ENCODE results near the gene CIT. TPM values are rescaled to one million over a fixed set of nuclear protein-coding genes. Genes with fewer than 3 reads are reported as not detected.
A peak's percentile ranks its signal among the peaks of the same experiment; 100 is the strongest.

The CIT gene
- polyA plus RNA-seq, 3 donors, result 0.03 TPM; not detected in 2

DNA sequence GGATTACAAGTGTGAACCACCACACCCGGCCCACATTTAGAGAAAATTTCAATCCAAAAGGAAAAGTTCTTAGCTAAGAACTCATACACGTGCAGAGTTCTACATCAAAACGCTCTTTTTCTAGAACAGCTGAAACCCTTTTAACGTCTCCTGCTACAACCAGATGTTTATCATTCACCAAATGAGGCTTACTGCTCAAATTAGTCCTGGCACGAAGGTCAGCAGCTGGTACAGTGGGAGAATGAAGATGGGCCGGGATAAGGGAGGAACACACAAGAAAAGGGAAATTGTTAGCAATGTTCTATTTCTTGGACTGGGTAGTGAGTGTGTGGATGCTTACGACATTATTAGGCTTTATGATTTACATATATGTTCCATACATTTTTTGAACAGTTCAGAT is 171.9 kb downstream of the CIT start:
- Histone ChIP-seq H3K79me2 (ENCODE audit: insufficient read depth, low read length) (no peaks in the 10 kb centered on the region), H3K4me3 (replicated peaks in 1 of 3; ENCODE audit: low read depth in 2 of 3, low read length in 3 of 3) (no peak overlapping the region), H3K4me1 (ENCODE audit: control insufficient read depth in 1 of 2, insufficient read depth in 2 of 2, low read length in 2 of 2) (no peaks in the 10 kb centered on the region), H3K9ac (ENCODE audit: insufficient read depth, low read length, poor library complexity, severe bottlenecking) (no peak overlapping the region), H3K36me3 (replicated peaks in 1 of 2; ENCODE audit: control insufficient read depth in 1 of 2, insufficient read depth in 2 of 2, low read length in 2 of 2) (peaks cover 30 to 82% of the 10 kb centered on the region in 2 donors), H2AFZ (ENCODE audit: insufficient read depth, low read depth, low read length, poor library complexity, severe bottlenecking) (no peak overlapping the region), H3K27ac (ENCODE audit: low read depth in 1 of 2, low read length in 2 of 2) (no peak overlapping the region), H3K4me2 (replicated peaks; ENCODE audit: extremely low read depth, low read length, poor library complexity, severe bottlenecking) (no peak overlapping the region), H4K20me1 (ENCODE audit: insufficient read depth, low read length) (no peaks in the 10 kb centered on the region), H3K27me3 (ENCODE audit: control insufficient read depth in 2 of 2, insufficient read depth in 2 of 2, low read length in 2 of 2) (no peaks in the 10 kb centered on the region), H3K9me3 (replicated peaks in 1 of 2; ENCODE audit: control insufficient read depth in 1 of 2, insufficient read depth in 1 of 2, low read length in 2 of 2) (no peaks in the 10 kb centered on the region)
- Mint-ChIP-seq H3K36me3 (peaks cover 65 to 91% of the 10 kb centered on the region in 2 donors), H3K4me1 (no peaks in the 10 kb centered on the region), H3K27ac (no peak overlapping the region), H3K27me3 (ENCODE audit: low read depth in 3 of 3) (peaks cover 0 to 3% (median 0%) of the 10 kb centered on the region in 3 donors), H3K4me3 (no peak overlapping the region), H3K9me3 (no peaks in the 10 kb centered on the region)
- DNase-seq, result no peak
- TF ChIP-seq, protein P1, sequence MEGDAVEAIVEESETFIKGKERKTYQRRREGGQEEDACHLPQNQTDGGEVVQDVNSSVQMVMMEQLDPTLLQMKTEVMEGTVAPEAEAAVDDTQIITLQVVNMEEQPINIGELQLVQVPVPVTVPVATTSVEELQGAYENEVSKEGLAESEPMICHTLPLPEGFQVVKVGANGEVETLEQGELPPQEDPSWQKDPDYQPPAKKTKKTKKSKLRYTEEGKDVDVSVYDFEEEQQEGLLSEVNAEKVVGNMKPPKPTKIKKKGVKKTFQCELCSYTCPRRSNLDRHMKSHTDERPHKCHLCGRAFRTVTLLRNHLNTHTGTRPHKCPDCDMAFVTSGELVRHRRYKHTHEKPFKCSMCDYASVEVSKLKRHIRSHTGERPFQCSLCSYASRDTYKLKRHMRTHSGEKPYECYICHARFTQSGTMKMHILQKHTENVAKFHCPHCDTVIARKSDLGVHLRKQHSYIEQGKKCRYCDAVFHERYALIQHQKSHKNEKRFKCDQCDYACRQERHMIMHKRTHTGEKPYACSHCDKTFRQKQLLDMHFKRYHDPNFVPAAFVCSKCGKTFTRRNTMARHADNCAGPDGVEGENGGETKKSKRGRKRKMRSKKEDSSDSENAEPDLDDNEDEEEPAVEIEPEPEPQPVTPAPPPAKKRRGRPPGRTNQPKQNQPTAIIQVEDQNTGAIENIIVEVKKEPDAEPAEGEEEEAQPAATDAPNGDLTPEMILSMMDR (IDR thresholded peaks at IDR 0.05), result no peak
- WGBS (ENCODE audit: insufficient coverage), result 100% methylated on average over 3 of the region's 7 CpGs
- intact Hi-C loops (cut with micrococcal nuclease), result no loop called here

DNA sequence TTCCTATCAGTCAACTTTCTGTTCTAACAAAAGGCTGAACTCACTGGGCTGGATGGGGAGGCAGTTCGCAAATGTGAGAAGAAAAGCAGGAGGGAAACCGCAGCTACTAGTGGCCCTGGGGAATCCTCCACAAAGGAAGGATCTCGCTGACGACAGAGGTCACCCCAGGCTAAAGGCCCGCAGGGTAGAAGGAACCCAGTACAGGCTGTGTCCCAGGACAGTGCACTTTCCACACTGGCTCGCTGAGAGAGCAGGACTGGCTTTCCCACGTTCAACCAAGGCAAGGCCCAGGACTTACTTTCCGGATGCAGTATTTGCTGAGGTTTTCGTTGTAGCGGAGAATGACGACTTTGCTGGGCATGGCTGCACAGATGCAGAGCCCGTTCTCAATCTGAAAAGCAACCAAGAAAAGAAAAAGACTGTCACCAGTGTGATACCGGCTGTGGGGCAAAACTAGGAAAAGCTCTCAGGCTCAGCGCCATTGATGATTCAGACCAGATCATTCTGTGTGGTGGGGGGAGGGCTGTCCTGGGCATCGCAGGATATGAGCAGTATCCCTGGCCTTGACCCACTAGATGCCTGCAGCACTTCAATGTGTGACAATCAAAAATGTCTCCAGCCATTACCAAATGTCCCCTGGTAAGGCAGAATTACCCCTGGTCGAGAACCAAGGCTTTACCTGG is 172.9 kb downstream of the CIT start:
- no peak overlapping the region for H3K4me3 Mint-ChIP-seq
- H3K36me3 Mint-ChIP-seq, result peaks cover 59 to 88% of the 10 kb centered on the region in 2 donors
- no peak for DNase-seq
- 96% methylated on average over 13 of the region's 16 CpGs for WGBS (ENCODE audit: insufficient coverage)
- no peaks in the 10 kb centered on the region for H3K4me1 Mint-ChIP-seq
- Histone ChIP-seq H3K4me3 (replicated peaks in 1 of 3; ENCODE audit: low read depth in 2 of 3, low read length in 3 of 3) (no peak overlapping the region), H3K4me1 (ENCODE audit: control insufficient read depth in 1 of 2, insufficient read depth in 2 of 2, low read length in 2 of 2) (no peaks in the 10 kb centered on the region), H3K9me3 (replicated peaks in 1 of 2; ENCODE audit: control insufficient read depth in 1 of 2, insufficient read depth in 1 of 2, low read length in 2 of 2) (no peaks in the 10 kb centered on the region), H3K79me2 (ENCODE audit: insufficient read depth, low read length) (no peaks in the 10 kb centered on the region), H4K20me1 (ENCODE audit: insufficient read depth, low read length) (no peaks in the 10 kb centered on the region), H3K9ac (ENCODE audit: insufficient read depth, low read length, poor library complexity, severe bottlenecking) (no peak overlapping the region), H3K27me3 (ENCODE audit: control insufficient read depth in 2 of 2, insufficient read depth in 2 of 2, low read length in 2 of 2) (no peaks in the 10 kb centered on the region), H2AFZ (ENCODE audit: insufficient read depth, low read depth, low read length, poor library complexity, severe bottlenecking) (no peak overlapping the region), H3K27ac (ENCODE audit: low read depth in 1 of 2, low read length in 2 of 2) (no peak overlapping the region), H3K4me2 (replicated peaks; ENCODE audit: extremely low read depth, low read length, poor library complexity, severe bottlenecking) (no peak overlapping the region), H3K36me3 (replicated peaks in 1 of 2; ENCODE audit: control insufficient read depth in 1 of 2, insufficient read depth in 2 of 2, low read length in 2 of 2) (peaks cover 26 to 82% of the 10 kb centered on the region in 2 donors)
- no peaks in the 10 kb centered on the region for H3K9me3 Mint-ChIP-seq
- TF ChIP-seq, protein P1 (IDR thresholded peaks at IDR 0.05), result no peak
- intact Hi-C loops (cut with micrococcal nuclease), result no loop called here
- peaks cover 0 to 3% (median 0%) of the 10 kb centered on the region in 3 donors for H3K27me3 Mint-ChIP-seq (ENCODE audit: low read depth in 3 of 3)
- H3K27ac Mint-ChIP-seq, result peak overlapping the region in 1 of 7 donors; percentile 64
